PC-9 (cell line): ENCODE measurements around the gene CELSR3. TPM values are rescaled to one million over a fixed set of nuclear protein-coding genes. Genes with fewer than 3 reads are reported as not detected.

ENCODE experiments used
- BruUV-seq: library from RNA; stranded (reverse); fragments of 400-500 nt; replicated peaks from 2 replicates; lab custom pipeline; 2021; lab: Mats Ljungman, UMichigan
- CTCF ChIA-PET: fragments of 300-600 bp; sonication (Branson Sonifier 250); formaldehyde crosslinking; loops from one replicate; lab custom pipeline; 2022; ENCODE audit warnings: antibody characterized with exemption; lab: Charles Lee
- POLR2A ChIA-PET: fragments of 300-600 bp; sonication (Branson Sonifier 250); formaldehyde crosslinking; loops from one replicate; lab custom pipeline; 2022; ENCODE audit warnings: antibody characterized with exemption; ENCODE audit not compliant: unreplicated experiment; lab: Charles Lee
- DNase-seq, 2 experiments: peaks; one replicate each; pipeline versions ENCODE4 v3.0.0 to v3.0.0-alpha.2; 2015 to 2022; ENCODE audit warnings: mixed read lengths in 1 of 2
- H2AFZ ChIP-seq: fragments of 200-600 bp; sonication (generic); 2 replicates; pipeline ENCODE4 v1.8.1; 2017; ENCODE audit warnings: antibody characterized with exemption
- H3F3A ChIP-seq: fragments of 200-600 bp; sonication (generic); 2 replicates; pipeline ENCODE4 v1.8.1; 2017; ENCODE audit warnings: antibody characterized with exemption, mild to moderate bottlenecking, low read depth; ENCODE audit not compliant: insufficient read depth
- H3K27ac ChIP-seq: fragments of 200-600 bp; sonication (generic); 2 replicates; pipeline ENCODE4 v1.6.1; 2016; ENCODE audit warnings: mixed run types
- H3K27me3 ChIP-seq: fragments of 200-600 bp; sonication (generic); 2 replicates; pipeline ENCODE4 v1.6.1; 2016; ENCODE audit warnings: low read depth, mixed run types; ENCODE audit not compliant: insufficient read depth
- H3K36me3 ChIP-seq: fragments of 200-600 bp; sonication (generic); 2 replicates; pipeline ENCODE4 v1.6.1; 2016; ENCODE audit warnings: low read depth, mixed run types
- H3K4me1 ChIP-seq: fragments of 200-600 bp; sonication (generic); replicated peaks from 2 replicates; pipeline ENCODE4 v1.6.1; 2016; ENCODE audit warnings: mixed run types; ENCODE audit not compliant: insufficient read depth
- H3K4me2 ChIP-seq: fragments of 200-600 bp; sonication (generic); 2 replicates; pipeline ENCODE4 v1.6.1; 2017; ENCODE audit warnings: mixed run types
- H3K4me3 ChIP-seq: fragments of 200-600 bp; sonication (generic); 2 replicates; pipeline ENCODE4 v1.6.1; 2016; ENCODE audit warnings: mixed run types
- H3K79me2 ChIP-seq: fragments of 200-600 bp; sonication (generic); 2 replicates; pipeline ENCODE4 v1.6.1; 2017; ENCODE audit warnings: low read depth, mixed run types
- H3K9me2 ChIP-seq: fragments of 200-600 bp; sonication (generic); 2 replicates; pipeline ENCODE4 v1.8.1; 2017; ENCODE audit warnings: mild to moderate bottlenecking; ENCODE audit not compliant: insufficient read depth
- H3K9me3 ChIP-seq: fragments of 200-600 bp; sonication (generic); 2 replicates; pipeline ENCODE4 v1.8.1; 2016; ENCODE audit warnings: low read depth; ENCODE audit not compliant: insufficient read depth
- H4K20me1 ChIP-seq: fragments of 200-600 bp; sonication (generic); 2 replicates; pipeline ENCODE4 v1.8.1; 2017; ENCODE audit not compliant: insufficient read depth
- EZH2 ChIP-seq: fragments of 200-600 bp; sonication (generic); IDR thresholded peaks from 2 replicates; pipeline ENCODE4 v1.8.0; 2017; ENCODE audit warnings: antibody characterized with exemption, low read depth
- intact Hi-C: fragments of 100-400 bp; cut with micrococcal nuclease; formaldehyde crosslinking; loops from one replicate; pipeline ENCODE4 v1.10.0; 2022; ENCODE audit not compliant: unreplicated experiment
- total RNA-seq: library from RNA; stranded (reverse); gene quantifications from 2 replicates; pipeline ENCODE4 v1.2.3, GENCODE V29; 2021
- TF ChIP-seq, protein P1 (sequence below): fragments of 200-600 bp; sonication (generic); conservative IDR thresholded peaks from 2 replicates; pipeline ENCODE4 v1.6.1; 2017; ENCODE audit warnings: mixed run types, antibody characterized with exemption, mild to moderate bottlenecking, moderate library complexity

Gene CELSR3
- total RNA-seq, 1 experiment from 2014 or later = 9.9 TPM

DNA sequence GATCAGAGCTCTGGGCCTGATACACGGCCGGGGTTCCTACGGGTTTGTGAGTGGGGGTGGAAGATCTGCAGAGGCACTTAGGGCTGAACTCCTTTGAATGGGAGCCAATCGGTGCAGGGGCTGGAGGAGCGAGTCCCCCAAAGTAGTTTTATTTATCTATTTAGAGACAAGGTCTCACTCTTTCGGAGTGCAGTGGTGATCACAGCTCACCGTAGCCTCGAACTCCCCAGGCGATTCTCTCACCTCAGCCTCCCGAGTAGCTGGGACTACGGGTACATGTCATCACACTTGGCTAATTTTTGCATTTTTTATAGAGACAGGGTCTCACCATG is 1.6 kb upstream of the CELSR3 start:
- POLR2A ChIA-PET = interaction anchor here (0.7 kb wide), 1 partner anchor 262 kb away, joined by 6 read pairs; no protein-coding TSS in a partner anchor
- H3K4me1 ChIP-seq = 0 out of 2 replicates have a peak, but pooled peaks cover 4% of the 10 kb centered on the region
- H3K27ac ChIP-seq = no peak overlapping the region
- TF ChIP-seq EZH2 = no peak
- TF ChIP-seq, protein P1, sequence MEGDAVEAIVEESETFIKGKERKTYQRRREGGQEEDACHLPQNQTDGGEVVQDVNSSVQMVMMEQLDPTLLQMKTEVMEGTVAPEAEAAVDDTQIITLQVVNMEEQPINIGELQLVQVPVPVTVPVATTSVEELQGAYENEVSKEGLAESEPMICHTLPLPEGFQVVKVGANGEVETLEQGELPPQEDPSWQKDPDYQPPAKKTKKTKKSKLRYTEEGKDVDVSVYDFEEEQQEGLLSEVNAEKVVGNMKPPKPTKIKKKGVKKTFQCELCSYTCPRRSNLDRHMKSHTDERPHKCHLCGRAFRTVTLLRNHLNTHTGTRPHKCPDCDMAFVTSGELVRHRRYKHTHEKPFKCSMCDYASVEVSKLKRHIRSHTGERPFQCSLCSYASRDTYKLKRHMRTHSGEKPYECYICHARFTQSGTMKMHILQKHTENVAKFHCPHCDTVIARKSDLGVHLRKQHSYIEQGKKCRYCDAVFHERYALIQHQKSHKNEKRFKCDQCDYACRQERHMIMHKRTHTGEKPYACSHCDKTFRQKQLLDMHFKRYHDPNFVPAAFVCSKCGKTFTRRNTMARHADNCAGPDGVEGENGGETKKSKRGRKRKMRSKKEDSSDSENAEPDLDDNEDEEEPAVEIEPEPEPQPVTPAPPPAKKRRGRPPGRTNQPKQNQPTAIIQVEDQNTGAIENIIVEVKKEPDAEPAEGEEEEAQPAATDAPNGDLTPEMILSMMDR = peak; percentile 51
- no peaks in the 10 kb centered on the region for H3K9me2 ChIP-seq
- H3K4me3 ChIP-seq = peak overlapping the region; percentile 76; the same call in 1 of the 2 replicates
- H4K20me1 ChIP-seq = no peaks in the 10 kb centered on the region
- peak overlapping the region; percentile 98; the same call in 1 of the 2 replicates for H3K4me2 ChIP-seq
- no peaks in the 10 kb centered on the region; the same call in 1 of the 2 replicates for H3K9me3 ChIP-seq
- no TSS peak for BruUV-seq
- peaks cover 10% of the 10 kb centered on the region; the same call in 1 of the 2 replicates for H3F3A ChIP-seq
- H3K36me3 ChIP-seq = no peaks in the 10 kb centered on the region
- no peak overlapping the region for H2AFZ ChIP-seq
- no peak for DNase-seq
- no peaks in the 10 kb centered on the region for H3K27me3 ChIP-seq
- intact Hi-C loops = loop anchor here (2.0 to 5.0 kb wide), 3 partner anchors 19 to 222 kb away; partner anchors contain the start of genes CCDC51, COL7A1 and TMA7
- CTCF ChIA-PET = interaction anchor here (2.8 kb wide), 1 partner anchor 22 kb away, joined by 6 read pairs; the partner anchor contains the start of gene NCKIPSD
- no peaks in the 10 kb centered on the region for H3K79me2 ChIP-seq

DNA sequence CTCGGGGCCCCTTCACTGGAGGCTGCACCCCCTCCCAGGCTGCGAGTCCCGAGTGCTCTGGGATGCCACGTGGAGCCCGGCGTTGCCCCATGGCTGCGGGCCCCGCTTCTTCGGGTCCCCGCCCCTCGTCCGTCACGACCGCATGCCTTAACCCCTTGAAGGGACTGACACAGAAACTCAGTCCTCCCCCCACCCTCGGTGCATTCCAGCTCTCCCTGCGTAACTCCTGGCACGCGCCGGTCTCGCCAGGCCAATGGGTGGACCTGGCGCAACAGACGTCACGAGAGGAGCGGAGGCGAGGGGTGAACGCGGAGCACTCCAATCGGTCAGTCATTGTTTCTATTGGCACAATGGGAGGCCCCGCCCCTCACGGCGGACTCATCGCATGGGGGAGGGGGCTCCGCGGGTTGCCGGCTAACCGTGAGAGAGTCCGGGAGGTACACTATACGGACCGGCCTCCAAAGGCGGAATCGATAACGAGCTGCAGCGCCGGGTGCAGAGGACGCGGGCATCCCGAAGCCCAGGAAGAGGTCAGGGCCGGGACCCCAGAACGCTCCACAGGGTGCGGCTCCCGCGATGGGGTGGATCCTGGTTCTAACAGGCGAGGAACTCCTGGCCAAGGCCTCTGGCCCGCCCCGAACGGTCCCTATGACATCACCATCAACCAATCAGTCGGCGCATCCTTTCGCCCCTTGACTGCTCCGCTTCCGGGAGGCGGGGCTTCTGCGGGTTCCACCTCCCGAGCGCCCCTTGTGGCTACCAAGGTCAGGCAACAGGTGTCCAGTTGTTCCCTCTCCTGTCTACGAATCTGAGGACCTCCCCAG is 1.0 kb upstream of the CELSR3 start:
- peaks cover 10% of the 10 kb centered on the region; the same call in 1 of the 2 replicates for H3F3A ChIP-seq
- peak overlapping the region; percentile 76 for H3K4me3 ChIP-seq
- H3K27me3 ChIP-seq = no peaks in the 10 kb centered on the region
- no peaks in the 10 kb centered on the region; the same call in 1 of the 2 replicates for H3K9me3 ChIP-seq
- H2AFZ ChIP-seq = peak overlapping the region; percentile 76
- peak overlapping the region; percentile 93 for H3K27ac ChIP-seq
- intact Hi-C loops = loop anchor here (1.0 to 5.0 kb wide), 7 partner anchors 10 to 221 kb away; partner anchors contain the start of genes CCDC51, COL7A1, IP6K2 and TMA7
- H3K4me2 ChIP-seq = peak overlapping the region; percentile 98
- H4K20me1 ChIP-seq = no peaks in the 10 kb centered on the region
- H3K36me3 ChIP-seq = no peaks in the 10 kb centered on the region
- no peak for TF ChIP-seq EZH2
- TF ChIP-seq, protein P1 = peak; percentile 78
- BruUV-seq = TSS peak; percentile 89
- no peaks in the 10 kb centered on the region for H3K9me2 ChIP-seq
- no peaks in the 10 kb centered on the region for H3K79me2 ChIP-seq
- POLR2A ChIA-PET = interaction anchor here (0.6 to 0.7 kb wide), 3 partner anchors 27 to 263 kb away, joined by 4 to 6 read pairs (median 5); no protein-coding TSS in a partner anchor
- 0 out of 2 replicates have a peak, but pooled peaks cover 4% of the 10 kb centered on the region for H3K4me1 ChIP-seq
- CTCF ChIA-PET = interaction anchor here (0.6 to 2.8 kb wide), 2 partner anchors 23 to 414 kb away, joined by 3 to 6 read pairs; partner anchors contain the start of gene NCKIPSD
- peak; percentile 93 to 98 for DNase-seq

DNA sequence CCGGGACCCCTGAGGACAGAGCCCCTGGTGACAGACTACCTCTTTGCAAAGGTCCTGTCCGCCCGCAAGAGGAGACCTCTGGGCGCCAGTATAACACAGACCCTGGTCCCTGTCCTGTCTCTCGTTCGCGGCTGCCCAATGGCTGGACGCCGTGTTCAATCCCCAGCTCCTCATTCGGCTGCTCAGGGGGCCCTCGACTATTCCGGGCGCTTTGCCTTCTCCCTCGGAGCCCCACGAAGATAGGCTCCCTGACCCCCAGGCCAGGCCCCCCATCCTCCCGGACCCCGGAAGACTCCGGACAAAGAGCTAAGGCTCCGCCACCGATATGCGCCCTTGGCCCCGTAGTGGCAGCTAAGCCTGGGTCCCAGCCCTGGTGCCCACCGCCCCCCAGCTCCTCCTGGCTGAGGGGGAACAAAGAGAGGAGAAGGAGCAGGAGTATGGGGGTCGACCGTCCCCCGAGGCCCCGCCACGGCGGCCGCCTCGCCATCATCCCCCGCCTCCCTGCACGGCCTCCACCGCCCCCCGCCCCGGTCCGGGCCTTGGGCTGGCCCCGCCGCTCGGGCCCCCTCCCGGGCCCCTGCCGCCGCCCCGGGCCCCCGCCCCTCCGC is 437 bp downstream of the CELSR3 start:
- Histone ChIP-seq H2AFZ (no peak overlapping the region), H4K20me1 (no peaks in the 10 kb centered on the region), H3F3A (peaks cover 10% of the 10 kb centered on the region; the same call in 1 of the 2 replicates), H3K36me3 (no peaks in the 10 kb centered on the region), H3K79me2 (no peaks in the 10 kb centered on the region), H3K4me3 (no peak overlapping the region; the same call in 1 of the 2 replicates), H3K9me2 (no peaks in the 10 kb centered on the region), H3K27ac (no peak overlapping the region), H3K4me1 (0 out of 2 replicates have a peak, but pooled peaks cover 4% of the 10 kb centered on the region), H3K27me3 (no peaks in the 10 kb centered on the region), H3K4me2 (no peak overlapping the region; the same call in 1 of the 2 replicates), H3K9me3 (no peaks in the 10 kb centered on the region; the same call in 1 of the 2 replicates)
- intact Hi-C loops = loop anchor here (5.0 kb wide), 2 partner anchors 65 to 220 kb away; partner anchors contain the start of genes CCDC51, COL7A1 and TMA7
- no peak for DNase-seq
- ChIA-PET CTCF (interaction anchor here (2.8 kb wide), 1 partner anchor 24 kb away, joined by 6 read pairs; the partner anchor contains the start of gene NCKIPSD), POLR2A (interaction anchor here (0.5 to 0.6 kb wide), 3 partner anchors 55 to 421 kb away, joined by 3 to 4 read pairs (median 3); partner anchors contain the start of genes IP6K2 and ZNF589)
- TF ChIP-seq, protein P1 = no peak
- no peak for TF ChIP-seq EZH2
- BruUV-seq = no TSS peak
